ENCODE data around the gene NGEF.
"Not testable (repeated sequence)": the region's sequence is repeated elsewhere in the genome, so short reads cannot be mapped to it uniquely, and the experiment has no call there.

NGEF gene

DNA sequence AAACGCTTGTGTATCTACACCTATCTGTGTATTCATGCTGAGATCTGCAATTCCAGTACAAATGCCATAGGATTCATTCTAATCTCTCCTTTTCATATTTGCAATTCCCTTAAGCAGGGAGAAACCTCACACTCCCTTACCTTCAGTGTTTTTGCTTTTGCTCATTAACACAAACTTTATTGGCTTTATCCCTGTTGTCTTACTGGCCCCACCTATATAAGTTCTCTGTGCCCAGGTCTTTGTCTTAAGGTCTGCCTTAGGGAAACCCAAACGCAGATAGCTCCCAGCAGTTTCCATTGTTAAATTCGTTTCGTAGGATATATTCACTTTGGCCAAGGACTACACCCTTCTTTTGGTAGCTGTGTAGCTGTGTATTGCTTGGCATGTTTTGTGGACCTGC, 147.0 kb downstream of the NGEF start:
- no peak for DNase-seq

DNA sequence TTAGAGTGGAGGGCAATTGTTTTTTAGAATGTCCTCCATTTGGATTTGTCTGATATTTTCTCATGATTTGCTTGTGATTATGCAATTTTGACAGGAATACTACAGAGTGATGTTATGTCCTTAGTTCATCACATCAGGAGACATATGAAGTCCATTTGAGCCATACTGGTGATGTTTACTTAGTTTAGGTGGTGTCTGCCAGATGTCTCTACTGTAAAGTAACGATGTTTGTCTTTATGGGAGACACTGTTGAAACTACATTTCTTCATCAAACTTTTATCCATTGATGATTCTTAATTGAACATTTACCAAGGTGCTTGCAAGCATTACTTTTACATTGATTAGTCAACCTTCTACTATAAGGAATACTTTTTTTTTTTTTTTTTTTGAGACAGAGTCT, 147.9 kb downstream of the NGEF start:
- no peak for DNase-seq

DNA sequence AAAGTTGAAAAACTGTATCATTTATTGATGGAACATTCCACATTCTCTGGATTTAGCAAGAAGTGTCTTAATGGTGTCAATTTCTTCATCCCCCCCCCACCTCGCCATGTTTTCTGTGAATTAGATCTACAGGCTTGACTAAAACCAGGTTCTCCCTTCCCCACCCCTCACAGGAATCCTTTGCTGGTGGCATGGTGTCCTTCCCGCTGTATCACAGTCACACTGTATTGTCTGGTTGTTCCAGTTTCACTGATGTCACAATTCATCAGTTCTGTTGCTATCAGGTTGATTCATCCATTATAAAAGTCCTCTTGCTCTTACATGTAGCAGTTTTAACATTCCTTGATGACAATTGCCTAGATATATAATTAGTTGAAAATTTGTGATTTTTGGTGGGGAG, 149.1 kb downstream of the NGEF start:
- DNase-seq, result no peak

DNA sequence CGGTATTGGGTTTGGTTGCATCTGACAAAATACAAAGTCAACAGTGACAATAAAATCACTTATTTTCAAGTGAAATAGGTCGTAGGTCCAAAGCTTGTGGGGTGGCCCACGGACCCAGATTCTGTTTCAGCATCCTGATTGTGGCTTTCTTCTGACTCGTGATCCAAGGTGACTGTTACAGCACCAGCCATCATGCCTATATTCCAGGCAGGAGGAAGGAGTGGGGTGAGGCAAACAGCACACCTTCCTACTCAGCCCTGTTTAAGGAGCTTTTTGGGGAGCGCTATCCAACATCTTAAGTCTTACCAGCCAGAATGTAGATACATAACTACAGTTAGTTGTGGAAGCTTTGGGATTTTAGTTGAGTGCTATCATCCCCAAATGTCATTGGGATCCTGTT, 151.7 kb downstream of the NGEF start:
- no peak for DNase-seq

DNA sequence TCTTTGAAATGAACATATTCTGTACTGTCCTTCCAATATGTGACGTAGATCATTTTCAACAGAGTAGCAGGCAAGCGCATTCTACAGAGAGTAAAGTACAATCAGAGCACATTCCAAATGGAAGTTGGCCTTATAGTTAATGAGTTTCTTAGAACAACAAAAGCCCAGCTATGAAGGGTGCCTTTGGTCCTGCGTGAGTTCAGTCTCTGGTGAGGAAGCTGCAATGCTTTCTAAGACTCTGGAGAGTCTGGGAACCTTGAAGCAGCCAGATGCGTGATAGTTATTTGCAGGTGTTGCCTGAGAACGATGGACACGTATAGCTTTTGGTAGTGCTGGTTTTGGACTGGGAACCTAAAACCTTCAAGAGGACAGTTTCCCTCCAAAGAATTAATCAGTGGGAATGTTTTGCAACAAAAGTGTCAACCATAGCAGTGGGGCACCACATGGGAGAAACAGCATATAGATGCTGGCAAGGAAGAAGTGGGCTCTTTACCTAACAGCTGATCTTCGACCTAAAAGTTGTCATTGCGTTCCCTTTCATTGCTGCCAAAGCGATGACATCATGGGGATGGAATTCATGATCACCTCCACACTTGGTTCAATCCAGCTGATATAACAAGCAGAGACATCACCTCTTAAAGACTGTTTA, 152.3 kb downstream of the NGEF start:
- no peak for DNase-seq

DNA sequence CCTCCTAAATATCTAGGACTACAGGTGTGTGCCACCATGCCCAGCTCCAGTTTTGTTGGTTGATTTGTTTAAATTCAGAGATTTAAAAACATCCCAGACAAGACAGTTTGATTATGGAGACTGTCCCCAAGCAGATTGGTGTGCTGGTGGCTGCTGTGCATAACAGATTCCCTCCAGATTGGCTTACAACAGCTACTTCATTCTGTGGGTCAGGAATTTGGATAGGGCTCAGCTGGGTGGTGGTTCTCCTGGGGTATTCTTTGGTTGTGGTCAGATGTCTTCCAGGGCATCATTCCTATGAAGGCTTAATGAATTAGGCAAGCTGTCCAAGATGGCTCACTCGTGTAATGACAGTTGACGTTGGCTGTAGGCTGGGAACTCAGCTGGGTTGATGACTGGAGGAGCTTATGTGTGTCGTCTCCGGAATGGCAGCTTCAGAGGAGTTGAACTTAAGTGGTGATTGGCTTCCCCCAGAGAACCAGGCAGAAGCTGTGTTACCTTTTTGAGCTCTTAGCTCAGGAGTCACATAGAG, 153.6 kb downstream of the NGEF start:
- no peak for DNase-seq

DNA sequence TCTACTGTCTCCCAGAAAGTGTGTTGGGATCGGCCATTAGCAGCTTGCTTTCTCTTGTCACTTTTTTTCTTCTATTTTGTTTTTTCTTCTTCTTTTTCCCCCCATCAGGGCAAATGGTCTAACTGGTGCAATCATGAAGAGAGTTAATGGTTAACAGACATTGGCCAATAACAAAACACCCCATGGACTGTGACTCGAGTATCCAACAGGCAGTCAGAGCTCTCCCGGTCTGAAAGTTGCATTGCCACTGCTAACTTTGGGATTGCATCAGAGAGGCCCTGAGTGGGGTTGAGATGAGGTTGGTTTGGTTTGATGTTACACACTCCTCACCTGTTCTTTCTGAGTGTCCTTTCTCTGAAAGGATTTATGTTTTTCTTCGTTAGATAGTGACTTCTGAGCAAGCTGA, 155.9 kb downstream of the NGEF start:
- DNase-seq, result no peak

DNA sequence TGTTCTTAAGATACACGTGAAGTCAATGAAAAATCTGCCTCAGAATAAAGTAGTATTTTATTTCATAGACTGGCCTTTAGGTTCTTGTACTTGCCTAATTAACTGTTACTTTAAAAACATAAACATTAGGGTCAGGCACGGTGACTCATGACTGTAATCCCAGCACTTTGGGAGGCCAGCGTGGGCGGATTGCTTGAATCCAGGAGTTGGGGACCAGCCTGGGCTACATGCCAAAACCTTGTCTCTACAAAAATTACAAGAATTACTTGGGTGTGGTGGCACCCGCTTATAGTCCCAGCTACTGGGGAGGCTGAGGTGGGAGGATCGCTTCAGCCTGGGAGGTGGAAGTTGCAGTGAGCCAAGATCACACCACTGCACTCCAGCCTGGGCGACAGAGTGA, 159.0 kb downstream of the NGEF start:
- no peak for DNase-seq

DNA sequence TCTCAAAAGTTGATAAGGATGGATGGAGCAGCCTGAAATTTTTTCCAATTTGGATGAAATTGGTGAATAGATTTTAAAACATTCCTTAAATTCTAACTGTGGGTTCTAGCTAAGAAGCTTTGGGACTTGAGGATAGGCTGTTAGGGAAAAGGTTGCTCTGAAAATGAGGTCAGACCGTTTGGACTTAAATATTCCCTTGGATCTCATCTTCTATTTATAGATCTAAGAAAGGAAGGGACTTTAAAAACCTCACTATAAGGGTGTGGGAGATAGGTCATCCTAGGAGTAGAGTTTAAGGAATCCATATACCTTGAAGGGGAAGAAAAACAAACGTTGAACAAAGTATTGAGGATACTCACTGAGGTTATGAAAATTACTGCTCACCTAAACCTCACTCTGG, 160.4 kb downstream of the NGEF start:
- no peak for DNase-seq

DNA sequence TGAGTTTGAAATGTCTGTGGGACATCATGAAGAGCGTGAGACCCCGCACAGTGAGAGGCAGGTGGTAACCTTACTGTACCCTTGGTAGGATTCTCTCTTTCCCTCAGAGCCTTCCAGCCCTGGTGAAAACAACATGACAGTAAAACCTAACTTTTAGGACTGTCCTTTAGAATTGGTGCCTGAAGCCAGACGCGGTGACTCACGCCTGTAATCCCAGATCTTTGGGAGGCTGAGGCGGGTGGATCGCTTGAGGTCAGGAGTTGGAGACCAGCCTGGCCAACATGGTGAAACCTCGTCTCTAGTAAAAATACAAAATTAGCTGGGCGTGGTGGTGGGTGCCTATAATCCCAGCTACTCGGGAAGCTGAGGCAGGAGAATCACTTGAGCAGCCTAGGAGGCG, 161.0 kb downstream of the NGEF start:
- not testable (repeated sequence) for DNase-seq

DNA sequence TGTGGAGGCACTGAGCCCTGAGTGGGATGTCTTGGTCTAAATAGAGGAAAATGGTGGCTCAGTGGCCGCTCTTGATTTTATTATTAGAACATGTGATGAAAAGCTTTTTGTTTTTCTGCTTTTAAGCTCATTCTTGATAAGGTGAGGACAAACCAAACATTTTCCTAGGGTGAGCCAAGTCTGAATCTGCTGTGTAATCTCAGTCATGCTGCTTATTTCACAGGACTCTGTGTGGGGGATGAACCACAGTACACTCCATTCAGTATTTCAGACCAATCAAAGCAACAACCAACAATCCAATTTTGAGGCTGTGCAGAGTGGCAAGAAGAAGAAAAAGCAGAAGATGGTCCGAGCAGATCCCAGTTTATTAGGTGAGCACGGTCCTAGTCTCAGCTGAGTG, 163.0 kb downstream of the NGEF start:
- DNase-seq, result no peak

DNA sequence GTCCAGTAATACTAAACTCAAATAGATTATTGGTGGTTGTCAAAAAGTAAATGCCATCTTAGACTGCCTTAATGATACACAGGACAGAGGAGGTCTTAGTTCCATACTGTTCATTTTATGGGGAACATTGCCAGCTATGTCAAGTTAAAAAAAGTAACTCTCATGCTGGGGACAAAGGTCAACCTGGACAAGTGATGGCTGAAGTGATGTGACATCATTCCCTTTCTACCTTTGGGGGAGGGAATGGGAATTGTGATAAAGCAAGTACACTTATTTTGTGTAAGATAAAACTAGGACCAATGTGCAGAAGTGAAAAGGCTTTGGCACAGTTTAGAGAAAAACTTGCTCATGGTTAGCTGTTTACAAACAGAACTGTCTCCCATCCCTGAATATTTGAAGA, 167.0 kb downstream of the NGEF start:
- no peak for DNase-seq

DNA sequence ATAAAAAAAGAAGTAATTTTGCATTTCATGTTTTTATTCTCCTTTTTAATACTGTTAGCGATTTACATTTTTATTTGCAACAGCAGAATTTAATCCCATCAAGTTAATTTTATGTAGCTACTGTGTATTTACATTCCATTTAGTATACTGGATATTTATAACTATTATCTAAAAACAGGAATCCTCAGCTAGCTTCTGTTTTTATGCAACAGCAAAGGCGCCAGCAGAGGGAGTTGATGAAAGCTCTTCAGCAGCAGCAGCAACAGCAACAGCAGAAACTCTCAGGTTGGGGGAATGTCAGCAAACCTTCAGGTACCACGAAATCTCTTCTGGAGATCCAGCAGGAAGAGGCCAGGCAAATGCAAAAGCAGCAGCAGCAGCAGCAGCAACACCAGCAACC, 169.2 kb downstream of the NGEF start:
- no peak for DNase-seq

DNA sequence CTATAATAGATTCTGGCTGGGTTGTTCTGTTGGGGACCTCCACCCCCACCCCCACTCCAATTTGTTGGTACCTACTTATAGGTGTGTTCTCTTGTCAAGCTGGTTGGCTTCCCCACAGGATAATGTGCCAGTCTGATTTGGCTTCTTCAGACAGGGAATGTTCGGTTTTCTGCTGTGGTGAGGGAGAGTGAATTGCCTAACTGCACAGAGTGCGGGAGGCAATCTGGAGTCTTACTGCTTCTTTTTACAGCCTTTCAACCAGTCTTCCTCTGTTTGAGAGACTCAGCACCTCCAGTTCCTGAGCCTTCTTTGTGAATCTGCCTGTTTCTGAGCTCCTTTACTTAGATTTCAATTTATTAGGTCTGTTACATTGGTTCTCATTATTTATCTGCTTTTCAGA, 170.4 kb downstream of the NGEF start:
- DNase-seq, result no peak

DNA sequence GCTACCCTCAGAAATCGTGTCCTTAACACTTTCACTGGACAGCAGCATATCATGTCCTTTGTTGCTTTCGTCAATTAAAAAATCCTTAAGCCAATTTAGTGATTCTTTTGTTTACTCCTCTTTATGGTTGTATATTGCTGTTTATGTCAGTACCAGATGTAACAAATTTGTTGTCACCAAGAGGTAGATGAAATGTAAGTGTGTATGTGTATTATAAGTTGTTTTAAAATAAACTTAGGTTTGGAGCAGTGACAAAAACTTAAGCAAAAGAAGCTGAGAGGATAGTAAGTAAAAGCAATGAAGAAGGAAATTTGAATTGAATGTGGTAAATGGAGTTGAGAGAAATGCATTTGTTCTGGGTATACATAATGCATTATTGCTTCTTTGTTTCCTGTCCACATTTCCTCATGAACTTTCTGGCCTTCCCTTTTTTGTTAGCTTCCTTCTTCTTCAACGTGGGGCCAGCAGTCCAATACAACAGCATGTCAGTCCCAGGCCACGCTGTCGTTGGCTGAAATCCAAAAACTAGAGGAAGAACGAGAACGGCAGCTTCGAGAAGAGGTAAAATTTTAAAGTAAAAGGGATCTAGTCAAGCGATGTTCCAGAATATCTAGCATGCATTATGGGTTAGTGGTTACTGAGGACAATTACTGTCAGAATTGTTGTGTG, 173.5 kb downstream of the NGEF start:
- DNase-seq, result no peak

DNA sequence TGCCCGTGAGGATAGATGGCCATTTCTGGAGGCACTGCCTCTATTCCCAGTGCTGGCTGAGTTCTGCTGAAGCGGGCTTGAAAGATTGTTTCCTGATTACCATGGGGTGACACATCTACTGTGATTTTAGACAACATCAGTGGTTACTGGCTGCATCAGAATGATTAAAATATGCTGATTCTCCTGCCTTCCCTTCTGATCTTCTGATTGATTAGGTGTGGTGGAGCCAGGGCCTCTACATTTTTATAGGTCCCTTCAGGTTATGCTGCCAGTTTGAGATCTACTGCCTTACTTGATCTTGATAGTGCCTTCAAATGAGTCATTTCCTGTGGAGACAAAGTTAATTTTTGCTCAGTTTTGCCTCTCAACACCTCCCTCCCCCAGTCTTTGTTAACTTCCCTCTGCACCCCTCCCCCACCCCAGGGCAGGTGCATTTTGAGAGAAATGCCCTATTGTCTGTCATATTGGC, 174.6 kb downstream of the NGEF start:
- DNase-seq, result no peak

DNA sequence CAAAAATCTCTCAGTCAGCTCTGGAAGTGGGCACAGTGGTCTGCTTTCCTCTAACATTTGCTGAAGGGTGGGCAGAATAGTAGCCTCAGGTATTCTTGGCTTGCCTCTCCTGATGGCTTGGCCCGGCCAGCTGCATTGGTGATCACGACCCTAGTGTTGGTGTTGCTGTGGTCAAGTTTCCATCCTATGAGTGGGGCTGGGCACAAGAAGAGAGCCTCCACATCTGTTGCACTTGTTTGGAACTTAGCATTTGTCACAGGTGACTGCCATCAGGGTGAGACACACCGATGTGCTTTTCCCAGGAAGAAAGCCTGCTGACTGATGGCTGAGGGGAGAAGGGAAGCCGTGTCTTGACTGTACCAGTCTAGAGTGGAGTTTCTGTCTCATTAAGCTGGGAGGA, 176.1 kb downstream of the NGEF start:
- DNase-seq, result no peak

DNA sequence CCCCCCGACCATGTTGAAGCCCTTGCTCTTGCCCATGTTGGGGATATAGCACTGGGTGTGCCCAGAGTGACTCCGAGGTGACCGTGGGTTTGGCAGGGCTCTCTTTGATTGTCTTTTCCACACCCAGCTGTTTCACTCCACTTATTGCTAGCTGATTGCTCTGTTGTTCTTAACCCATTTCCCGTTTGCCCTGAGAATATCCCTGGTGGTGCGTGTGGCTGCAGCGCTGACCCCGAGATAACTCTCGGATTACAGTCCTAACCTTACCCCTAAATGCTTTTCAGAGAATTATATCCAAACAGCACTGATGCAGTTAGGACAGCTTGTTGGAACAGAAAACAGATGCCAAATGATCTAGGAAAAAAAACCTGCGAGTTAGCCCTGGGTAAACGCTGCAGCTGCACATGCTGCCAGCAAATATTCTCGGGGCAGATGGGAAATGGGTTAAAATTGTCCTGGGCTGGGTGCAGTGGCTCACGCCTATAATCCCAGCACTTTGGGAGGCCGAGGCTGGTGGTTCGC, 177.3 kb downstream of the NGEF start:
- no peak for DNase-seq

DNA sequence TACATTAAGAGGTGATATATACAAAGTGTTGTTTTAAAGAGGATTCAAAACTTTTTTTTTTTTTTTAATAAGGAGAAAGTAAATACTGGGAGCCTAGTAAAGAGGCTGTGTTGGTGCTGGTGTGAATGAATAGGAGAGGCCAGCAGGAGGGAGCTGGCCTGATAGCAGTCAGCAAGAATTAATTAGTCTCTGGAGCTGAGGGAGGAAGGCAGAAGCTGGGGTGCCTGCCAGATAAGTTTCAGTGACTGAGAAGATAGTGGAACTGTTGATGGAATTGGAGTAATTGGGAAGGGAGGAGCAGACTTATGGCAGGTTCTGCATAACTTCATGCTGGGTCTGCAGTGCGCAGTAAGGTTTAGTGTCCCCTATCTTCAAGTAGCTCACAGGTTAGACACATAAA, 179.2 kb downstream of the NGEF start:
- DNase-seq, result no peak

DNA sequence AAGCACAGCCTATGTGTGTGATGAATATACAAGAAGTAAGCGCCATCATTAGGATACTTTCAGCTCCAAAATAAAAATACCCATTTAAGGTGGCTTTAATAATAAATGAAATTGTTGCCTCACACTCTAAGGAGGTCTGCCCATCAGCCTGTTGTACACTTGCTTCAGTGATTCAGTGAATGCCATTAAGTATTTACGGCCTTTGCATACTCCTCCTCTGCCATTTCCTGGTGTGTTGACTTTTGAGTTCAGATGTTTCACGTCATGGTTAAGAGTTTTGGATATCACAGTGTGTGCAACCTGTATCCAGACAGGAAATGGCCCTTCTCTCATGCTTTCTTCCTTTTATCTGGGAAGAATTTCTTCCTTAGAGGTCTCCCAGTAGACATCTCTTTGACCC, 181.6 kb downstream of the NGEF start:
- no peak for DNase-seq

DNA sequence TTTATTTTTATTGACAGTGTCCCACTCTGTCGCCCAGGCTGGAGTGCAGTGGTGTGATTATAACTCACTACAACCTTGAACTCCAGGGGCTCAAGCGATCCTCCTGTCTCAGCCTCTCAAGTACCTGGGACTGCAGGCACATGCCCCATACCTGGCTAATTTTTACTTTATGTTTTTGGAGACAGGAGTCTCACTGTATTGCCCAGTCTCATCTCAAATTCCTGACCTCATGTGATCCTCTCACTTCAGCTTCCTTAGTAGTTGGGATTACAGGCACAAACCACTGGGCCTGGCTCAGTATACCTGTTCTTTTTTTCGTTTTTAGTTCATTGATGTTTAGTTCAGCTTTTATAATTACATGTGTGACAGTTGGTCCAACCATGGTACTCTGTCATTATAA, 183.1 kb downstream of the NGEF start:
- no peak for DNase-seq
